GM23248 (cell line): ENCODE data around the gene PPP2R2B.

Experiments used
- EZH2 ChIP-seq: fragments of 200-600 bp; sonication (generic); IDR thresholded peaks from 2 replicates; pipeline ENCODE4 v1.6.1; 2018; ENCODE audit warnings: antibody characterized with exemption, mild to moderate bottlenecking; ENCODE audit not compliant: insufficient read depth, poor library complexity, severe bottlenecking
- EZH2phosphoT487 ChIP-seq: fragments of 200-600 bp; sonication (generic); IDR thresholded peaks from 2 replicates; pipeline ENCODE4 v1.6.1; 2018; ENCODE audit warnings: antibody characterized with exemption, moderate library complexity, mild to moderate bottlenecking, low read depth; ENCODE audit not compliant: insufficient read depth

DNA sequence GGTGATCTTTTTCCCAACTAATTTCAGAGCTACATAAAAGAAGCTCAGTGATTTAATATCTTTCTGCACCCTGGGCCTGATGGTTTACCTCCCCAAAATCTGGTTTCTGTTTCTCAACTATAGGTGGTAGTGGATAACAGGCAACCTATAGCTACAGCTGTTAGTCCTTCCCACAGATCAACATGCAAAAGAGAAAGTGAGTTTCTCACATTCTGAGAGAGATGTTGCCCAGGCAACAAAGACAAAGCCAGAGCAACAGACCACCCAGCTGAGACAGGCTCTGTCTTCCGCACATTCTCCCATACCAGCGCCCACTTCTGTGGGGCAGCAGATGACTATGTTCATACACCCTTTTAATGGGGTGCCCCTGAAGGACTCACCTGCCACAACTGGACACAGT lies 40.7 kb upstream of the PPP2R2B start:
- no peak for TF ChIP-seq EZH2
- TF ChIP-seq EZH2phosphoT487 = no peak
